HFF-Myc (cell line): Measurements from ENCODE around the gene NPHP4.
"Not testable (repeated sequence)": the region's sequence is repeated elsewhere in the genome, so short reads cannot be mapped to it uniquely, and the experiment has no call there.

Source experiments
- DNase-seq: peaks from one replicate; pipeline ENCODE4 v3.0.0-alpha.2; 2011; ENCODE audit warnings: low read depth; ENCODE audit errors: extremely low read depth
- H3K4me3 ChIP-seq: replicated peaks from 2 replicates; pipeline ENCODE4 v1.5.1; 2011; ENCODE audit warnings: low read depth, mild to moderate bottlenecking, control low read depth, low read length
- CTCF ChIP-seq: IDR thresholded peaks from 2 replicates; pipeline ENCODE4 v1.5.1; 2012; ENCODE audit warnings: mild to moderate bottlenecking, low read depth, low read length, control low read depth; ENCODE audit errors: missing control alignments

Gene NPHP4

GRCh38 chr1:6025269-6026094 is 33.3 kb upstream of the NPHP4 start:
- TF ChIP-seq CTCF: no peak
- H3K4me3 ChIP-seq: no peak overlapping the region
- no peak for DNase-seq

GRCh38 chr1:6024376-6024775 is 32.2 kb upstream of the NPHP4 start:
- no peak overlapping the region for H3K4me3 ChIP-seq
- TF ChIP-seq CTCF: no peak
- DNase-seq: no peak

- DNase-seq: no peak
- TF ChIP-seq CTCF: no peak
- no peak overlapping the region for H3K4me3 ChIP-seq
These were observed 31.1 kb upstream of the NPHP4 start for GRCh38 chr1:6023346-6023745.

- no peak for TF ChIP-seq CTCF
- no peak for DNase-seq
- no peak overlapping the region for H3K4me3 ChIP-seq
These were observed 30.0 kb upstream of the NPHP4 start for GRCh38 chr1:6022193-6022592.

GRCh38 chr1:6019166-6019845 is 27.1 kb upstream of the NPHP4 start:
- TF ChIP-seq CTCF: no peak
- no peak for DNase-seq
- no peak overlapping the region for H3K4me3 ChIP-seq

GRCh38 chr1:6017654-6018053 is 25.4 kb upstream of the NPHP4 start:
- DNase-seq, H3K4me3 ChIP-seq: not testable (repeated sequence)

GRCh38 chr1:6016191-6016865 is 24.1 kb upstream of the NPHP4 start:
- no peak for TF ChIP-seq CTCF
- no peak for DNase-seq
- H3K4me3 ChIP-seq: no peak overlapping the region
